HepG2 (cell line): Measurements from ENCODE around the gene ZCCHC3. TPM values are rescaled to one million over a fixed set of nuclear protein-coding genes. Genes with fewer than 3 reads are reported as not detected.

Source experiments
- GATA4 ChIP-seq: sonication (generic); IDR thresholded peaks from 2 replicates; pipeline ENCODE4 v1.6.1; 2016; ENCODE audit warnings: antibody characterized with exemption, low read depth, borderline replicate concordance
- HDAC2 ChIP-seq: sonication (generic); formaldehyde crosslinking; IDR thresholded peaks from 2 replicates; pipeline ENCODE4 v1.4.0; 2020; ENCODE audit warnings: missing genetic modification reagents
- MAFG ChIP-seq: sonication (generic); formaldehyde crosslinking; IDR thresholded peaks from 2 replicates; pipeline ENCODE4 v1.5.1; 2020; ENCODE audit warnings: mild to moderate bottlenecking, missing genetic modification reagents
- MBNL3 ChIP-seq: fragments of 250-450 bp; sonication (Bioruptor Pico); conservative IDR thresholded peaks from 2 replicates; pipeline ENCODE4 v1.8.0; 2022; ENCODE audit warnings: mild to moderate bottlenecking, inconsistent platforms
- MLLT10 ChIP-seq: sonication (generic); formaldehyde crosslinking; IDR thresholded peaks from 2 replicates; pipeline ENCODE4 v1.4.0; 2020; ENCODE audit warnings: missing genetic modification reagents
- MZF1 ChIP-seq: sonication (generic); formaldehyde crosslinking; IDR thresholded peaks from 2 replicates; pipeline ENCODE4 v1.8.1; 2023; ENCODE audit warnings: mild to moderate bottlenecking, missing genetic modification reagents, borderline replicate concordance
- PAXIP1 ChIP-seq: sonication (generic); formaldehyde crosslinking; conservative IDR thresholded peaks from 2 replicates; pipeline ENCODE4 v1.4.0; 2020; ENCODE audit warnings: mild to moderate bottlenecking, missing genetic modification reagents, moderate library complexity
- POGK ChIP-seq: sonication (generic); formaldehyde crosslinking; conservative IDR thresholded peaks from 2 replicates; pipeline ENCODE4 v1.8.0; 2022; ENCODE audit warnings: mild to moderate bottlenecking, moderate library complexity, missing genetic modification reagents
- PREB ChIP-seq: sonication (generic); formaldehyde crosslinking; IDR thresholded peaks from 2 replicates; pipeline ENCODE4 v1.4.0; 2020; ENCODE audit warnings: missing genetic modification reagents
- RFXAP ChIP-seq: sonication (generic); formaldehyde crosslinking; IDR thresholded peaks from 2 replicates; pipeline ENCODE4 v1.4.0; 2020; ENCODE audit warnings: missing genetic modification reagents, borderline replicate concordance
- SIN3A ChIP-seq: IDR thresholded peaks from 2 replicates; pipeline ENCODE4 v1.6.1; 2011; ENCODE audit warnings: low read depth, mild to moderate bottlenecking, control low read depth, low read length, borderline replicate concordance
- TCF12 ChIP-seq, 2 experiments: fragments of 450-650 bp in 1 of 2; sonication (generic) in 1 of 2; formaldehyde crosslinking in 1 of 2; IDR thresholded peaks; 2 replicates each; pipeline versions ENCODE4 v1.6.1 to v1.8.0; 2017 to 2022; ENCODE audit warnings: antibody characterized with exemption in 1 of 2, mild to moderate bottlenecking in 1 of 2, missing genetic modification reagents in 1 of 2, moderate library complexity in 1 of 2
- TGIF2 ChIP-seq: IDR thresholded peaks from 2 replicates; pipeline ENCODE4 v1.6.1; 2016; ENCODE audit warnings: control low read depth, missing compliant biosample characterization
- ZGPAT ChIP-seq: IDR thresholded peaks from 2 replicates; pipeline ENCODE4 v1.6.1; 2016; ENCODE audit warnings: mild to moderate bottlenecking
- ZNF235 ChIP-seq: sonication (generic); formaldehyde crosslinking; IDR thresholded peaks from 2 replicates; pipeline ENCODE4 v1.8.1; 2023; ENCODE audit warnings: mild to moderate bottlenecking, missing genetic modification reagents, borderline replicate concordance
- ZNF34 ChIP-seq: sonication (generic); formaldehyde crosslinking; IDR thresholded peaks from 2 replicates; pipeline ENCODE4 v1.4.0; 2020; ENCODE audit warnings: mild to moderate bottlenecking, missing genetic modification reagents, borderline replicate concordance
- ZNF564 ChIP-seq: sonication (generic); formaldehyde crosslinking; IDR thresholded peaks from 2 replicates; pipeline ENCODE4 v1.8.1; 2023; ENCODE audit warnings: mild to moderate bottlenecking, missing genetic modification reagents
- ZNF572 ChIP-seq: sonication (generic); formaldehyde crosslinking; IDR thresholded peaks from 2 replicates; pipeline ENCODE4 v1.5.1; 2020; ENCODE audit warnings: mild to moderate bottlenecking, missing genetic modification reagents
- ZNF678 ChIP-seq: sonication (generic); formaldehyde crosslinking; IDR thresholded peaks from 2 replicates; pipeline ENCODE4 v1.4.0; 2020; ENCODE audit warnings: mild to moderate bottlenecking, missing genetic modification reagents
- ZUFSP ChIP-seq: sonication (generic); formaldehyde crosslinking; IDR thresholded peaks from 2 replicates; pipeline ENCODE4 v1.9.0; 2021; ENCODE audit warnings: missing genetic modification reagents, mild to moderate bottlenecking, borderline replicate concordance
- polyA plus RNA-seq, 8 experiments: library from polyadenylated mRNA; depleted of rRNA in 3 of 8; stranded (reverse) in 7 of 8; unstranded in 1 of 8; fragments of >200 nt; fragmentation: Illumina TruSeq in 4 of 8; extraction: Trizol in 4 of 8; gene quantifications; 2 replicates each; pipeline versions ENCODE4 v1.2.1 to v1.2.3, GENCODE V29; 2011 to 2016; ENCODE audit warnings: low read depth in 4 of 8, missing spikeins in 1 of 8, mixed read lengths in 1 of 8; ENCODE audit not compliant: insufficient read depth in 1 of 8
- total RNA-seq, 5 experiments: library from RNA; depleted of rRNA; stranded (reverse); fragments of >200 nt; fragmentation: Illumina TruSeq; extraction: Trizol; gene quantifications; 2 replicates each; pipeline ENCODE4 v1.2.3, GENCODE V29; 2016; ENCODE audit warnings: low read depth in 1 of 5

The ZCCHC3 gene
- total and polyA plus RNA-seq, 2 of the 13 experiments (the other 11 are each of a cell fraction or from before 2014, with no cell fraction given), result 46.6 to 63.0 TPM

GRCh38 chr20:326645-327185, 29.3 kb downstream of the ZCCHC3 start (continued):
- TF ChIP-seq TCF12 (IDR thresholded peaks at IDR 0.05) (no peak), TCF12 (CRISPR knock-in tag; IDR thresholded peaks at IDR 0.05) (no peak), MBNL3 (CRISPR knock-in tag) (no peak), MZF1 (CRISPR knock-in tag) (0 out of 2 replicates have a peak, but pooled peaks have one; percentile 24), PREB (CRISPR knock-in tag) (no peak; the same call in 1 of the 2 replicates), SIN3A (no peak; the same call in none of the 2 replicates), ZGPAT (CRISPR knock-in tag) (0 out of 2 replicates have a peak, but pooled peaks have one; percentile 35), ZNF235 (CRISPR knock-in tag) (no peak; the same call in 1 of the 2 replicates), POGK (peak; percentile 34; the same call in 1 of the 2 replicates), ZNF572 (CRISPR knock-in tag) (no peak), RFXAP (peak; percentile 66; the same call in 1 of the 2 replicates), MAFG (CRISPR knock-in tag) (peak; percentile 56; the same call in 1 of the 2 replicates), ZNF34 (CRISPR knock-in tag) (no peak), MLLT10 (no peak), TGIF2 (CRISPR knock-in tag) (no peak), PAXIP1 (CRISPR knock-in tag) (no peak), GATA4 (no peak), ZNF564 (CRISPR knock-in tag) (no peak), HDAC2 (0 out of 2 replicates have a peak, but pooled peaks have one; percentile 4), ZUFSP (no peak), ZNF678 (CRISPR knock-in tag) (no peak)
